Stomach smooth muscle (tissue), 2 donors: ENCODE results near the gene VPS13A.

Experiments
- H3K27ac ChIP-seq: one replicate; pipeline ENCODE4 v1.7.0; 2013; ENCODE audit warnings: mild to moderate bottlenecking, low read length, inconsistent platforms
- H3K27me3 ChIP-seq, 2 donors: one replicate each; pipeline ENCODE4 v1.7.0; 2013; ENCODE audit warnings: low read length in 2 of 2; ENCODE audit not compliant: insufficient read depth in 2 of 2, control insufficient read depth in 1 of 2
- H3K36me3 ChIP-seq, 2 donors: one replicate each; pipeline ENCODE4 v1.7.0; 2013; ENCODE audit warnings: low read length in 2 of 2; ENCODE audit not compliant: control insufficient read depth in 2 of 2, insufficient read depth in 2 of 2
- H3K4me1 ChIP-seq: one replicate; pipeline ENCODE4 v1.7.0; 2013; ENCODE audit warnings: low read length; ENCODE audit not compliant: control insufficient read depth, insufficient read depth
- H3K4me3 ChIP-seq, 2 donors: one replicate each; pipeline ENCODE4 v1.7.0; 2013; ENCODE audit warnings: low read length in 2 of 2
- H3K9ac ChIP-seq, 2 donors: one replicate each; pipeline ENCODE4 v1.7.0; 2013; ENCODE audit warnings: low read length in 2 of 2, mild to moderate bottlenecking in 1 of 2
- H3K9me3 ChIP-seq, 2 donors: one replicate each; pipeline ENCODE4 v1.7.0; 2013; ENCODE audit warnings: low read length in 2 of 2; ENCODE audit not compliant: control insufficient read depth in 2 of 2
- donor health status: healthy.
- donor health status: Pancreatic carcinoma.

The VPS13A gene

GRCh38 chr9:77188242-77188641 is 10.9 kb downstream of the VPS13A start:
- Histone ChIP-seq H3K4me3 (no peak overlapping the region), H3K4me1 (no peaks in the 10 kb centered on the region), H3K27ac (no peak overlapping the region), H3K36me3 (no peaks in the 10 kb centered on the region), H3K27me3 (no peaks in the 10 kb centered on the region), H3K9ac (no peak overlapping the region), H3K9me3 (no peaks in the 10 kb centered on the region)

DNA sequence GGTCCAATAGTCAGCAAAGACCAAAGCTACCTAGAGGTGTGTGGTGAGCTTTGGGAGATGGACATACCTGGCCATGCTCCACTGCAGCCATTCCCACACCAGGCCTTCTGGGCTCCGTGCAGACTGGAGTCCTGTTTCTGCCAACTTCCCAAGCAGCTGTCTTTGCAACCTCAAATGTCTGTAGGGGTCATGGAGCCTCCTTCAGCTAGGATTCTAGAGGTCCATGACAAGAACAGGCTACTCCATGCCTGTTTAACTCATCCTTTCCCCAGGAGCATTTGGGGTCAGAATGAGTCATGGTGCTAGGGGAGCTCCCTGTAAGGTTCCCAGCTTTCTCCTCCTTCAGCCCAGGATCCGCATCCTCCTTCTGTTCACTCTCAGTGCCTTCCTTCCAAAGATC is 17.1 kb downstream of the VPS13A start:
- Histone ChIP-seq H3K27ac (no peak overlapping the region), H3K4me1 (no peaks in the 10 kb centered on the region), H3K9me3 (no peaks in the 10 kb centered on the region), H3K4me3 (no peak overlapping the region), H3K36me3 (no peaks in the 10 kb centered on the region), H3K27me3 (no peaks in the 10 kb centered on the region), H3K9ac (no peak overlapping the region)

GRCh38 chr9:77210116-77210515 is 32.8 kb downstream of the VPS13A start:
- Histone ChIP-seq H3K27me3 (no peaks in the 10 kb centered on the region), H3K4me3 (no peak overlapping the region), H3K27ac (no peak overlapping the region), H3K36me3 (peaks cover 0 to 4% of the 10 kb centered on the region in 2 donors), H3K9ac (no peak overlapping the region), H3K9me3 (no peaks in the 10 kb centered on the region), H3K4me1 (no peaks in the 10 kb centered on the region)

DNA sequence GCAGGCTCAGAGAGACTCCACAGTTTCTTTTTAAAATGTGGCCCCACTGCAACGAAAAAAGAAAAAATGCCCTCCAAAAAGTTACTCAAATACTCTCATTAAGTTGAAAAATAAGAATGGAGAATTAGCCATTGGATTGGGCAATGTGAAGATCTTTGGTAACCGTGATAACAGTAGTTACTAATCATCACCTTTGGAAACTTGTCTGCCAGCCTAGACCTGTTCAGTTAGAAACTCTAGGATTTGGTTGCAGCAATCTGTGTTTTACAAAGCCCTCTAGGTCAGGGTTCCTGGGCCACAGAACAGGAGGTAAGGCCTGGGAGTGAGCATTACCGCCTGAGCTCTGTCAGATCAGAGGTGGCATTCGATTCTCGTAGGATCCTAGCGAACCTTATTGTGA is 34.2 kb downstream of the VPS13A start:
- no peak overlapping the region for H3K9ac ChIP-seq
- no peak overlapping the region for H3K27ac ChIP-seq
- no peaks in the 10 kb centered on the region for H3K4me1 ChIP-seq
- peaks cover 0 to 7% of the 10 kb centered on the region in 2 donors for H3K36me3 ChIP-seq
- H3K9me3 ChIP-seq = no peaks in the 10 kb centered on the region
- no peak overlapping the region for H3K4me3 ChIP-seq
- no peaks in the 10 kb centered on the region for H3K27me3 ChIP-seq

DNA sequence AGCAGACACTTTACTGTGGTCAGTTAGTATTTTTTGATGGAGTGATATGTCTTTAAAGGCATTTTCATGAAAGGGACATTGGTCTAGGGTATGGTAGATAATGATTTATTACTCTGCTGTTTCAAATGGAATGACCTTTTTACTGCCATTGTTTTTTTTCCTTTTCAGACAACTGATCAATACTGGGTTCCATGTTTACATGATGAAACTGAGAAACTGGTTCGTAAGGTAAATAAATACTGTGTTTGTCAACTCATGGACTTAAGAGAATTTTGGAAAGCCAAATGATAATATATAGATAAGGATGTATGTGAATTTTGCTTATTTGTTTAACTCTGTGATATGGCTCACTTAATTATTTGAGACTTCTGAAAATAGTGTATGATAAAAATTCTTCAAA is 35.5 kb downstream of the VPS13A start:
- no peak overlapping the region for H3K9ac ChIP-seq
- no peak overlapping the region for H3K27ac ChIP-seq
- H3K9me3 ChIP-seq = no peaks in the 10 kb centered on the region
- H3K36me3 ChIP-seq = peaks cover 0 to 7% of the 10 kb centered on the region in 2 donors
- no peak overlapping the region for H3K4me3 ChIP-seq
- H3K27me3 ChIP-seq = no peaks in the 10 kb centered on the region
- H3K4me1 ChIP-seq = no peaks in the 10 kb centered on the region

- Histone ChIP-seq H3K9me3 (no peaks in the 10 kb centered on the region), H3K27me3 (no peaks in the 10 kb centered on the region), H3K4me3 (no peak overlapping the region), H3K4me1 (no peaks in the 10 kb centered on the region), H3K36me3 (peaks cover 0 to 7% of the 10 kb centered on the region in 2 donors), H3K27ac (no peak overlapping the region), H3K9ac (no peak overlapping the region)
Observed at GRCh38 chr9:77215874-77216273, 38.5 kb downstream of the VPS13A start.

GRCh38 chr9:77218612-77219011 is 41.3 kb downstream of the VPS13A start:
- Histone ChIP-seq H3K9me3 (no peaks in the 10 kb centered on the region), H3K9ac (no peak overlapping the region), H3K27me3 (no peaks in the 10 kb centered on the region), H3K27ac (no peak overlapping the region), H3K36me3 (peaks cover 3 to 6% of the 10 kb centered on the region in 2 donors), H3K4me1 (no peaks in the 10 kb centered on the region), H3K4me3 (no peak overlapping the region)

GRCh38 chr9:77221431-77221830 is 44.1 kb downstream of the VPS13A start:
- Histone ChIP-seq H3K9me3 (no peaks in the 10 kb centered on the region), H3K9ac (no peak overlapping the region), H3K36me3 (peaks cover 3 to 7% of the 10 kb centered on the region in 2 donors), H3K27ac (no peak overlapping the region), H3K4me1 (no peaks in the 10 kb centered on the region), H3K4me3 (no peak overlapping the region), H3K27me3 (no peaks in the 10 kb centered on the region)

DNA sequence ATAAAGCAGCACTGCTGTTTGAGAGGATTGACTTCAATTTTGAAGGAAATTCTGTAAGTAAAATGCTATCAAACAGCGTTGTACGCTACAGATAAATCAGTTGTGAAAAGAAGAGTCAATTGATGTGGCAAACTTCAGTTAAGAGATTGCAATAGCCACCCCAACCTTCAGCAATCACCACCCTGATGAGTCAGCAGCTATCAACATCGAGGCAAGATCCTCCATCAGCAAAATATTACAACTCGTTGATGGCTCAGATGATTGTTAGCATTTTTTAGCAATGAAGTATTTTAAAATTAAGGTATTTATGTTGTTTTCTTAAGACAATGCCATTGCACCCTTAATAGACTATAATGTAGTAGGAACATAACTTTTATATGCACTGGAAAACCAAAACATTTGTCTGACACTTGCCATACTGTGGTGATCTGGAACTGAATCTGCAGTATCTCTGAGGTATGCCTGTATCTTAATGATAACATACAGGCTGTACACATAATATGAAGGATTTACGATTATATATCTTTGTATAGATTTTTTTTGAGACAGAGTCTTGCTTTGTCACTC is 47.5 kb downstream of the VPS13A start:
- no peak overlapping the region for H3K4me3 ChIP-seq
- no peaks in the 10 kb centered on the region for H3K4me1 ChIP-seq
- H3K27me3 ChIP-seq = no peaks in the 10 kb centered on the region
- no peaks in the 10 kb centered on the region for H3K9me3 ChIP-seq
- H3K9ac ChIP-seq = no peak overlapping the region
- H3K27ac ChIP-seq = no peak overlapping the region
- H3K36me3 ChIP-seq = peaks cover 3 to 7% of the 10 kb centered on the region in 2 donors

GRCh38 chr9:77236693-77237092 is 59.4 kb downstream of the VPS13A start:
- H3K27ac ChIP-seq = no peak overlapping the region
- no peaks in the 10 kb centered on the region for H3K9me3 ChIP-seq
- no peaks in the 10 kb centered on the region for H3K4me1 ChIP-seq
- H3K4me3 ChIP-seq = no peak overlapping the region
- no peaks in the 10 kb centered on the region for H3K27me3 ChIP-seq
- H3K9ac ChIP-seq = no peak overlapping the region
- no peaks in the 10 kb centered on the region for H3K36me3 ChIP-seq

DNA sequence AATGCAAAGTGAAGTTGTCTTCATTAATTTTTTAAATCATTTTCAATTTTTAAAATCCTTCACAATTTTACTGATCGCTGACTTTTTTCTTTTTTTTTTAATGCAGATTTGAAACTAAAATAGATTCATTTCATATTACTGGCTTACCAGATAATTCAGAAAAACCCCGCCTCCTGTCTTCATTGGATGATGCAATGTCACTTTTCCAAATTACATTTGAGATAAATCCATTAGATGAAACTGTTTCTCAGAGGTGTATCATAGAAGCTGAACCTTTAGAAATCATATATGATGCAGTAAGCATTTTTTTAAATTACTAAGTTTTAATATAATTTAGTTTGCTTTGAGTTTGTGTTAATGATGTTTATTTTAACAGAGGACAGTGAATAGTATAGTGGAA is 60.6 kb downstream of the VPS13A start:
- H3K27ac ChIP-seq = no peak overlapping the region
- H3K36me3 ChIP-seq = no peaks in the 10 kb centered on the region
- H3K27me3 ChIP-seq = no peaks in the 10 kb centered on the region
- no peak overlapping the region for H3K9ac ChIP-seq
- H3K9me3 ChIP-seq = no peaks in the 10 kb centered on the region
- H3K4me3 ChIP-seq = no peak overlapping the region
- no peaks in the 10 kb centered on the region for H3K4me1 ChIP-seq
